Suprapubic skin (tissue), 4 donors: Measurements from ENCODE around the gene ACTN3. TPM values are rescaled to one million over a fixed set of nuclear protein-coding genes. Genes with fewer than 3 reads are reported as not detected.

Source experiments
- DNase-seq, 2 donors: peaks; one replicate each; pipeline ENCODE4 v3.0.0-alpha.2; 2019; ENCODE audit warnings: low spot score in 2 of 2
- H3K27ac ChIP-seq: fragments of 200-600 bp; sonication (generic); one replicate; pipeline ENCODE4 v1.5.1; 2019
- H3K27me3 ChIP-seq: fragments of 200-600 bp; sonication (generic); one replicate; pipeline ENCODE4 v1.5.1; 2019
- H3K36me3 ChIP-seq: fragments of 200-600 bp; sonication (generic); one replicate; pipeline ENCODE4 v1.5.1; 2019
- H3K4me1 ChIP-seq: fragments of 200-600 bp; sonication (generic); one replicate; pipeline ENCODE4 v1.5.1; 2019
- H3K4me3 ChIP-seq: fragments of 200-600 bp; sonication (generic); one replicate; pipeline ENCODE4 v1.5.1; 2019; ENCODE audit warnings: mild to moderate bottlenecking
- H3K9me3 ChIP-seq: fragments of 200-600 bp; sonication (generic); one replicate; pipeline ENCODE4 v1.5.1; 2019
- CTCF ChIP-seq, 2 donors: fragments of 200-600 bp in 1 of 2; fragments of 450-650 bp in 1 of 2; sonication (generic) in 1 of 2; IDR thresholded peaks; one replicate each; pipeline ENCODE4 v1.5.1; 2016 to 2019; ENCODE audit warnings: antibody characterized with exemption in 2 of 2, mild to moderate bottlenecking in 1 of 2, moderate library complexity in 1 of 2
- EP300 ChIP-seq: sonication (generic); formaldehyde crosslinking; IDR thresholded peaks from one replicate; pipeline ENCODE4 v1.6.1; 2017; ENCODE audit warnings: antibody characterized with exemption
- POLR2A ChIP-seq, 2 donors: fragments of 450-650 bp; IDR thresholded peaks; one replicate each; pipeline ENCODE4 v1.6.1; 2017; ENCODE audit warnings: antibody characterized with exemption in 2 of 2, mild to moderate bottlenecking in 2 of 2, moderate library complexity in 2 of 2
- POLR2AphosphoS5 ChIP-seq, 3 donors: sonication (generic); formaldehyde crosslinking; IDR thresholded peaks; one replicate each; pipeline ENCODE4 v1.6.1; 2017; ENCODE audit warnings: antibody characterized with exemption in 3 of 3
- WGBS: methylation state at CpG from one replicate; pipeline ENCODE4 v1.1.5; 2018; 5-methylcytosine and 5-hydroxymethylcytosine counted together
- total RNA-seq, 4 donors: library from RNA; depleted of rRNA; stranded (reverse); fragments of >200 nt; gene quantifications; one replicate each; pipeline ENCODE4 v1.1.0, GENCODE V29; 2016

The ACTN3 gene
- total RNA-seq, 4 donors from 2014 or later: not detected

- Histone ChIP-seq H3K27me3 (no peaks in the 10 kb centered on the region), H3K4me3 (peak overlapping the region; percentile 65), H3K27ac (peak overlapping the region; percentile 66), H3K9me3 (no peaks in the 10 kb centered on the region), H3K4me1 (peaks cover 30% of the 10 kb centered on the region), H3K36me3 (no peaks in the 10 kb centered on the region)
- no peak for TF ChIP-seq POLR2A (IDR thresholded peaks at IDR 0.05)
- no peak for TF ChIP-seq CTCF (IDR thresholded peaks at IDR 0.05)
- no peak for TF ChIP-seq EP300
- TF ChIP-seq POLR2AphosphoS5 (IDR thresholded peaks at IDR 0.05): no peak
- 7% methylated on average over 12 of the region's 12 CpGs for WGBS
- DNase-seq: no peak
These were observed 46.6 kb downstream of the ACTN3 start for GRCh38 chr11:66593303-66593635.

GRCh38 chr11:66593650-66594049 is 46.9 kb downstream of the ACTN3 start:
- no peak for DNase-seq
- Histone ChIP-seq H3K27ac (no peak overlapping the region), H3K4me3 (peak overlapping the region; percentile 65), H3K36me3 (no peaks in the 10 kb centered on the region), H3K4me1 (peaks cover 30% of the 10 kb centered on the region), H3K9me3 (no peaks in the 10 kb centered on the region), H3K27me3 (no peaks in the 10 kb centered on the region)
- TF ChIP-seq POLR2A (IDR thresholded peaks at IDR 0.05) (no peak), EP300 (no peak), POLR2AphosphoS5 (IDR thresholded peaks at IDR 0.05) (no peak), CTCF (IDR thresholded peaks at IDR 0.05) (no peak)
- WGBS: 61% methylated on average over 7 of the region's 7 CpGs

- peaks cover 14% of the 10 kb centered on the region for H3K36me3 ChIP-seq
- 72% methylated on average over 5 of the region's 5 CpGs for WGBS
- TF ChIP-seq POLR2AphosphoS5 (IDR thresholded peaks at IDR 0.05): no peak
- TF ChIP-seq EP300: no peak
- no peak for TF ChIP-seq CTCF (IDR thresholded peaks at IDR 0.05)
- TF ChIP-seq POLR2A (IDR thresholded peaks at IDR 0.05): no peak
- no peaks in the 10 kb centered on the region for H3K9me3 ChIP-seq
- H3K27ac ChIP-seq: no peak overlapping the region
- H3K27me3 ChIP-seq: no peaks in the 10 kb centered on the region
- H3K4me3 ChIP-seq: no peak overlapping the region
- DNase-seq: no peak
- H3K4me1 ChIP-seq: peaks cover 30% of the 10 kb centered on the region
These were observed 48.7 kb downstream of the ACTN3 start for GRCh38 chr11:66595245-66595904.

GRCh38 chr11:66598993-66599392 is 52.3 kb downstream of the ACTN3 start:
- Histone ChIP-seq H3K27me3 (no peaks in the 10 kb centered on the region), H3K4me3 (no peak overlapping the region), H3K9me3 (no peaks in the 10 kb centered on the region), H3K4me1 (peaks cover 14% of the 10 kb centered on the region), H3K36me3 (peaks cover 20% of the 10 kb centered on the region), H3K27ac (no peak overlapping the region)
- no peak for TF ChIP-seq CTCF (IDR thresholded peaks at IDR 0.05)
- no peak for TF ChIP-seq POLR2AphosphoS5 (IDR thresholded peaks at IDR 0.05)
- no peak for TF ChIP-seq EP300
- no peak for DNase-seq
- WGBS: 94% methylated on average over 6 of the region's 6 CpGs

GRCh38 chr11:66600219-66600618 is 53.5 kb downstream of the ACTN3 start:
- Histone ChIP-seq H3K27ac (no peak overlapping the region), H3K36me3 (peaks cover 30% of the 10 kb centered on the region), H3K9me3 (no peaks in the 10 kb centered on the region), H3K27me3 (no peaks in the 10 kb centered on the region), H3K4me3 (no peak overlapping the region), H3K4me1 (peaks cover 2% of the 10 kb centered on the region)
- DNase-seq: no peak
- TF ChIP-seq CTCF (IDR thresholded peaks at IDR 0.05) (no peak), EP300 (no peak)
- WGBS: 94% methylated on average over 2 of the region's 2 CpGs
